Small intestine (tissue), 16 donors: ENCODE data around the gene NTRK2. TPM values are rescaled to one million over a fixed set of nuclear protein-coding genes. Genes with fewer than 3 reads are reported as not detected.

Experiments
- DNase-seq, 2 donors: peaks; one replicate each; pipeline versions ENCODE4 v3.0.0 to v3.0.0-alpha.2; 2013
- FAIRE-seq: peaks from 2 replicates; lab custom pipeline; 2012; peaks lifted over from hg19 to GRCh38; lab: Jason Lieb, UNC
- H3K27ac ChIP-seq, 3 donors: one replicate each; pipeline ENCODE4 v1.5.1; 2013; ENCODE audit warnings: low read length in 2 of 3, mild to moderate bottlenecking in 2 of 3, control low read depth in 1 of 3, inconsistent platforms in 1 of 3, low read depth in 1 of 3, moderate library complexity in 1 of 3
- H3K27me3 ChIP-seq, 3 donors: one replicate each; pipeline ENCODE4 v1.6.1; 2013; ENCODE audit warnings: low read length in 3 of 3, inconsistent platforms in 1 of 3; ENCODE audit not compliant: control insufficient read depth in 3 of 3, insufficient read depth in 3 of 3
- H3K36me3 ChIP-seq, 3 donors: one replicate each; pipeline ENCODE4 v1.6.1; 2013; ENCODE audit warnings: low read length in 3 of 3, inconsistent platforms in 1 of 3, low read depth in 1 of 3, mild to moderate bottlenecking in 1 of 3, moderate library complexity in 1 of 3; ENCODE audit not compliant: control insufficient read depth in 3 of 3, insufficient read depth in 2 of 3
- H3K4me1 ChIP-seq, 3 donors: one replicate each; pipeline ENCODE4 v1.6.1; 2013; ENCODE audit warnings: low read length in 2 of 3, inconsistent platforms in 1 of 3, low read depth in 1 of 3, mild to moderate bottlenecking in 1 of 3, moderate library complexity in 1 of 3; ENCODE audit not compliant: control insufficient read depth in 3 of 3, insufficient read depth in 2 of 3
- H3K4me3 ChIP-seq, 3 donors: one replicate each; pipeline ENCODE4 v1.5.1; 2013; ENCODE audit warnings: low read length in 3 of 3, control low read depth in 1 of 3, inconsistent platforms in 1 of 3, low read depth in 1 of 3, mild to moderate bottlenecking in 1 of 3, moderate library complexity in 1 of 3
- H3K9me3 ChIP-seq, 2 donors: one replicate each; pipeline ENCODE4 v1.6.1; 2013; ENCODE audit warnings: low read depth in 1 of 2, low read length in 1 of 2; ENCODE audit not compliant: control insufficient read depth in 2 of 2, insufficient read depth in 1 of 2
- WGBS, 3 donors: extraction: QIAGEN DNeasy Blood & Tissue Kit; methylation state at CpG; one replicate each; pipeline ENCODE4 v1.1.7; 2013; 5-methylcytosine and 5-hydroxymethylcytosine counted together
- long read RNA-seq, 10 donors: transcript quantifications; one replicate each; lab custom pipeline, GENCODE V29; 2026
- polyA plus RNA-seq, 4 donors: library from polyadenylated mRNA; stranded (reverse) in 3 of 4; unstranded in 1 of 4; fragments of 200-250 nt in 3 of 4; fragments of 120-200 nt in 1 of 4; gene quantifications; one replicate each; pipeline versions ENCODE4 v1.2.1 to v1.2.3, GENCODE V29; 2013
- donor health status: healthy with polysubstance abuse.
- donor health status: control.
- donor health status: control.
- donor health status: Bipolar disorder and iron deficiency.
- donor health status: healthy.

The NTRK2 gene
- 1 to 10 TPM in 1 of 4 donors, under 1 TPM in 1, not detected in 2; 0.16 to 1.1 TPM for polyA plus RNA-seq
- long read RNA-seq, donor 1, full-length matches to known transcripts: 1 of 1 reads
- long read RNA-seq, donor 1, partial matches to known transcripts: 0 of 1 reads
- long read RNA-seq, donor 1, other reads (novel, unspliced or antisense): 0 of 1 reads
- long read RNA-seq, donor 2: 0 reads
- long read RNA-seq, donor 3: 0 reads
- long read RNA-seq, donor 4: 0 reads
- long read RNA-seq, donor 5: 0 reads
- long read RNA-seq, donor 6: 0 reads
- long read RNA-seq, donor 7: 0 reads
- long read RNA-seq, donor 8: 0 reads
- long read RNA-seq, donor 9: 0 reads
- long read RNA-seq, donor 10, full-length matches to known transcripts: 1 of 1 reads
- long read RNA-seq, donor 10, partial matches to known transcripts: 0 of 1 reads
- long read RNA-seq, donor 10, other reads (novel, unspliced or antisense): 0 of 1 reads

- FAIRE-seq (no peak), DNase-seq (peak in 1 of 2 donors; percentile 31)
- Histone ChIP-seq H3K9me3 (no peaks in the 10 kb centered on the region), H3K27ac (peak within 1 kb of the TSS in 1 of 3 donors; percentile 10), H3K36me3 (no peaks in the 10 kb centered on the region), H3K4me3 (peak within 1 kb of the TSS in 2 of 3 donors; percentile 29 to 35), H3K27me3 (peaks cover 23 to 50% (median 28%) of the 10 kb centered on the region in 3 donors), H3K4me1 (peaks cover 0 to 5% (median 0%) of the 10 kb centered on the region in 3 donors)
- 1 to 6% (median 6%) methylated on average over 62 to 69 of the region's 69 CpGs for WGBS, 3 donors
Observed at GRCh38 chr9:84669288-84670137, at the start of gene NTRK2. NTRK2 (plus strand) TSS chr9:84669729; CDS start chr9:84670749, 1,020 bp downstream.

GRCh38 chr9:84620338-84620737 lies 49.2 kb upstream of the NTRK2 start:
- H3K4me3 ChIP-seq: no peak overlapping the region
- H3K36me3 ChIP-seq: no peaks in the 10 kb centered on the region
- no peaks in the 10 kb centered on the region for H3K27me3 ChIP-seq
- no peak for DNase-seq
- H3K4me1 ChIP-seq: no peaks in the 10 kb centered on the region
- no peak overlapping the region for H3K27ac ChIP-seq
- 79 to 90% (median 88%) methylated on average over 2 of the region's 2 CpGs for WGBS, 3 donors
- no peaks in the 10 kb centered on the region for H3K9me3 ChIP-seq
- FAIRE-seq: no peak

GRCh38 chr9:84621811-84622210 lies 47.7 kb upstream of the NTRK2 start:
- FAIRE-seq: no peak
- no peak for DNase-seq
- H3K27me3 ChIP-seq: no peaks in the 10 kb centered on the region
- H3K4me3 ChIP-seq: no peak overlapping the region
- H3K9me3 ChIP-seq: no peaks in the 10 kb centered on the region
- H3K4me1 ChIP-seq: no peaks in the 10 kb centered on the region
- WGBS, 3 donors: 86 to 92% (median 90%) methylated on average over 2 of the region's 2 CpGs
- no peaks in the 10 kb centered on the region for H3K36me3 ChIP-seq
- no peak overlapping the region for H3K27ac ChIP-seq

GRCh38 chr9:84622981-84623380 lies 46.5 kb upstream of the NTRK2 start:
- 77 to 86% (median 81%) methylated on average over 7 of the region's 7 CpGs for WGBS, 3 donors
- H3K4me3 ChIP-seq: no peak overlapping the region
- H3K9me3 ChIP-seq: no peaks in the 10 kb centered on the region
- FAIRE-seq: no peak
- DNase-seq: no peak
- H3K4me1 ChIP-seq: no peaks in the 10 kb centered on the region
- no peak overlapping the region for H3K27ac ChIP-seq
- no peaks in the 10 kb centered on the region for H3K36me3 ChIP-seq
- no peaks in the 10 kb centered on the region for H3K27me3 ChIP-seq

GRCh38 chr9:84636436-84636835 lies 33.1 kb upstream of the NTRK2 start:
- DNase-seq: no peak
- Histone ChIP-seq H3K27me3 (no peaks in the 10 kb centered on the region), H3K9me3 (no peaks in the 10 kb centered on the region), H3K36me3 (no peaks in the 10 kb centered on the region), H3K4me3 (no peak overlapping the region), H3K27ac (no peak overlapping the region), H3K4me1 (no peaks in the 10 kb centered on the region)
- 69 to 83% (median 74%) methylated on average over 1 of the region's 1 CpG for WGBS, 3 donors
- no peak for FAIRE-seq

- peaks cover 0 to 3% (median 0%) of the 10 kb centered on the region in 3 donors for H3K27me3 ChIP-seq
- FAIRE-seq: no peak
- 47 to 77% (median 60%) methylated on average over 4 of the region's 4 CpGs for WGBS, 3 donors
- H3K4me1 ChIP-seq: no peaks in the 10 kb centered on the region
- H3K36me3 ChIP-seq: no peaks in the 10 kb centered on the region
- DNase-seq: no peak
- H3K27ac ChIP-seq: no peak overlapping the region
- no peaks in the 10 kb centered on the region for H3K9me3 ChIP-seq
- H3K4me3 ChIP-seq: no peak overlapping the region
Observed at GRCh38 chr9:84642553-84643141, 26.9 kb upstream of the NTRK2 start.

GRCh38 chr9:84647699-84648098 lies 21.8 kb upstream of the NTRK2 start:
- Histone ChIP-seq H3K27me3 (peaks cover 0 to 3% (median 0%) of the 10 kb centered on the region in 3 donors), H3K27ac (no peak overlapping the region), H3K36me3 (no peaks in the 10 kb centered on the region), H3K9me3 (no peaks in the 10 kb centered on the region), H3K4me1 (no peaks in the 10 kb centered on the region), H3K4me3 (no peak overlapping the region)
- 82 to 93% (median 86%) methylated on average over 3 of the region's 3 CpGs for WGBS, 3 donors
- DNase-seq (no peak), FAIRE-seq (no peak)

GRCh38 chr9:84652496-84653120 lies 16.9 kb upstream of the NTRK2 start:
- H3K27ac ChIP-seq: no peak overlapping the region
- no peaks in the 10 kb centered on the region for H3K36me3 ChIP-seq
- FAIRE-seq (no peak), DNase-seq (no peak)
- H3K9me3 ChIP-seq: no peaks in the 10 kb centered on the region
- no peaks in the 10 kb centered on the region for H3K4me1 ChIP-seq
- H3K4me3 ChIP-seq: no peak overlapping the region
- no peaks in the 10 kb centered on the region for H3K27me3 ChIP-seq
- WGBS, 3 donors: 52 to 63% (median 56%) methylated on average over 4 of the region's 4 CpGs
